ENCODE data around the gene HSF2BP. TPM values are rescaled to one million over a fixed set of nuclear protein-coding genes. Genes with fewer than 3 reads are reported as not detected.
"Not testable (repeated sequence)": the region's sequence is repeated elsewhere in the genome, so short reads cannot be mapped to it uniquely, and the experiment has no call there.

Gene HSF2BP
- total RNA-seq, 1 experiment from 2014 or later, result 1.5 TPM

DNA sequence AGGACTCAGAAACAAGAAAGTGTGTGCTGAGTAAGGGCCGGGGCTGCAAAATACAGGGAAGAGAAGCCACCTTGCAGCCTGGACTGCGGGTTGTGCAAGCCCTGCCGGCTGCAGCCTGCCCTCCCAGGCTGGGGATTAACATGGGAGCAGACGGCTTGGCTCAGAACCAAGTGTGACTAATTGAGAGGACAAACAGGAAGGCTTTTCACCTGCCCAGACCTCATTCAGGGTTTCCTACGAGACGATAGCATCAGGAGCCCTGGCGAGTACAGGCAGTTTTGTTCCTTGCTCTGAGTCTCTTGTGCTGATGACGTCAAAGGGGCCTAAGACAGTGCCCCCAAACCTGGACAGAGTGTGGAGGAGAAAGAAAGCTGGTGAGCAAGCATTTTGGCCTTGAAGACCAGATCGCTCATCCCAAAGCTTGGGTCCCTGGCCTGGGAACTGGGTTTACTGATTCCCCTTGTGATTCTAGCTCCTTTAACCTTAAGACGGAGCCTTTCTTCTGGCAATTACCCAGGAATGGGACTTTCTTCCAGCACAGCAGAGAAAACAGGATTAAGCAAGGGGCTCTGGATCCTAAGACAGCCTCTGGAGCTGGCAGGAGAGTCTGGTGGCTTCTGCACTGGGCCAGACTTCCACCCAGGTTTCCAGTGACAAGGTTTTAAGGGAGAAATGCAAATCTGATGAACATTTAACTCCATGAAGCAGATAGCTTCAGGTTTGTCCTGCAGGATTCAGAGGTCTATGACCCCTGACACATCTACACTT lies 142.2 kb downstream of the HSF2BP start:
- H3K27me3 Mint-ChIP-seq (ENCODE audit: unreplicated experiment); H3K27ac Mint-ChIP-seq (ENCODE audit: unreplicated experiment); CTCF ChIA-PET; intact Hi-C loops (cut with micrococcal nuclease; ENCODE audit: unreplicated experiment); DNase-seq; H3K4me1 Mint-ChIP-seq (ENCODE audit: low read depth, unreplicated experiment); H3K9me3 Mint-ChIP-seq (ENCODE audit: low read depth, unreplicated experiment); H3K4me3 Mint-ChIP-seq (ENCODE audit: low read depth, unreplicated experiment); H3K36me3 Mint-ChIP-seq (ENCODE audit: insufficient read depth, unreplicated experiment); BruUV-seq (replicated peaks): not testable (repeated sequence)

DNA sequence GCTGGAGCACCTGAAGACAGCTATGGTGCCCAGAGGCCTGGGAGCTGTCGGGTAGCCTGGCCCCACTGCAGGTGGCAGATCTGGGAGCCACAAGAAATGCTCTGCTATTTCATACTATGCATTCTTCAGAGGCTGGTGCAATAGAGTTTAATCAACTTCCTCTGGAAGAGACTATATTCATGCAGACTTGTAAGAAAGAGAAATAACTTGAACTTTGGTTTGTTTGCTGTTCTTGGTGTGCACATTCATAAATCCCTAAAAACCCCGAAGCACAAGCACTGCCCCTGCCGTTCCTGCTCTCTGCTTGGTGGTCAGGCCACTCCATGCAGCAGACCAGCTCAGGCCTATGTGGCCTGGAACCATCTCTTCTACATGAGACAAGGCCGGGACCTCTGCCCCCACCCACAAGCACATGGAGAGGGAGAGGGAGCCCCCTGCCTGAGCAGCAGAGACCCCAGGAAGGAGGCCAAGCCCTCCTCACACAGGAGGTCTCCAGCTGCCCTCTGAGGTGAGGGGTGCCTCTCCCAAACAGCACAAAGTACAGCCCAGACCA lies 142.9 kb downstream of the HSF2BP start:
- BruUV-seq (replicated peaks); H3K4me1 Mint-ChIP-seq (ENCODE audit: low read depth, unreplicated experiment); CTCF ChIA-PET; H3K4me3 Mint-ChIP-seq (ENCODE audit: low read depth, unreplicated experiment); intact Hi-C loops (cut with micrococcal nuclease; ENCODE audit: unreplicated experiment); H3K27ac Mint-ChIP-seq (ENCODE audit: unreplicated experiment); H3K9me3 Mint-ChIP-seq (ENCODE audit: low read depth, unreplicated experiment); H3K36me3 Mint-ChIP-seq (ENCODE audit: insufficient read depth, unreplicated experiment); DNase-seq; H3K27me3 Mint-ChIP-seq (ENCODE audit: unreplicated experiment): not testable (repeated sequence)

DNA sequence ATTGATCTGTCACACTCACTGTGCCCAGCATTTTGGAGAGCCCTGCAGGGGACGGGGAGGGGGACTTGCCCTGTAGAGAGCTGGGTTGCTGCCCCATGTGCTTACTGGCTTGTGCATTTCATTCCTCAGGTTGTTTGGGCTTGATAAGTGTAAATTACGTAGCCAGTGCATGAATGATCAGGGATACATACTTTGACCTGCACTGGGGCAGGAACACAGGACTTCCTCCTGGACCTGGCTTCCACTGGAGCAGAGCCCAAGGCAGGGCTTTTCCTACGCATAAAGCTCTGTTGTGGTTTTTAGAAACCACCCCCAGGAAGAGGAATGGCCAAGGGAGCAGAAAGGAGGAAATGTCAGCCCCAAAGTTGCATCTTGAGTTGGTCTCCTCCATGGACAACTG lies 144.5 kb downstream of the HSF2BP start:
- DNase-seq; intact Hi-C loops (cut with micrococcal nuclease; ENCODE audit: unreplicated experiment); H3K27ac Mint-ChIP-seq (ENCODE audit: unreplicated experiment); BruUV-seq (replicated peaks); H3K4me3 Mint-ChIP-seq (ENCODE audit: low read depth, unreplicated experiment); H3K36me3 Mint-ChIP-seq (ENCODE audit: insufficient read depth, unreplicated experiment); H3K4me1 Mint-ChIP-seq (ENCODE audit: low read depth, unreplicated experiment); CTCF ChIA-PET; H3K27me3 Mint-ChIP-seq (ENCODE audit: unreplicated experiment); H3K9me3 Mint-ChIP-seq (ENCODE audit: low read depth, unreplicated experiment): not testable (repeated sequence)

DNA sequence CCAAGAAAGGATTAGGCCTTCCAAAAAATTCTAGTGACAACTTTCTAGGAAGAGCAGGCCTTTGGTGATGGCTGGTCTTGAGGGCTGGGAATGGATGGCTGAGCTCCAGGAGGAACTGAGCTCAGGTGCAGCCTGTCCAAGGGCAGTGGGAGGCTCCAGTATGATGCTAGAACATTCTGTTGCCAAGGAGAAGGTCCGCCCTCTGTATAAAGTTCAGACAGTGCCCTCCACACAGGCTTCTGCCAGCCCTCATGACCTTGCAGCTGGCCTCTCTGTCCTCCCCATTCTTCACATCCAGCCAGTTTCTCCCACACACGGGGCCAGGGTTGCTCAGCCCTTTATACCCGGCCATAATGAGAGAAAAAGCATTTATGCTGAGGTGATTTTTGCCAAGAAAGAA lies 146.3 kb downstream of the HSF2BP start:
- CTCF ChIA-PET; H3K36me3 Mint-ChIP-seq (ENCODE audit: insufficient read depth, unreplicated experiment); H3K27me3 Mint-ChIP-seq (ENCODE audit: unreplicated experiment); intact Hi-C loops (cut with micrococcal nuclease; ENCODE audit: unreplicated experiment); H3K4me1 Mint-ChIP-seq (ENCODE audit: low read depth, unreplicated experiment); H3K9me3 Mint-ChIP-seq (ENCODE audit: low read depth, unreplicated experiment); H3K27ac Mint-ChIP-seq (ENCODE audit: unreplicated experiment); H3K4me3 Mint-ChIP-seq (ENCODE audit: low read depth, unreplicated experiment); DNase-seq; BruUV-seq (replicated peaks): not testable (repeated sequence)

DNA sequence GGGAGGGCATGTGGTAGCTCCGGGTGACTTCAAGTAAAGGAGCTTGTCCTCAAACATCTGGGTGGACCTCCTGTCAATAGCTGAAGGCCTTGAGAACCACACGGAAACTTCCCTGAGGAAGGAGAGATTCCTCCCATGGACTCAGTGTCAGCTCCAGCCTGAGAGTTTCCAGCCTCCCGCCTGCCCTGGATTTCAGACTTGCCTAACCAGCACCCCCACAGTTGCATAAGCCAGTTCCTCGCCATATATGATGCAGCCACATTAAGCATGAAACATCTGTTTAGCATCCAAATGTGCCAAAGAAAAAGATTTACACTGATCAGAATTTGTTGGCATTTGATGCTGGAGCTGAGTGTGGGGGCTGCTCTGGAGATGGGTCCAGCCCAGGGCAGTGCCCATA lies 148.1 kb downstream of the HSF2BP start:
- BruUV-seq (replicated peaks); H3K4me3 Mint-ChIP-seq (ENCODE audit: low read depth, unreplicated experiment); DNase-seq; H3K27ac Mint-ChIP-seq (ENCODE audit: unreplicated experiment); intact Hi-C loops (cut with micrococcal nuclease; ENCODE audit: unreplicated experiment); H3K27me3 Mint-ChIP-seq (ENCODE audit: unreplicated experiment); H3K4me1 Mint-ChIP-seq (ENCODE audit: low read depth, unreplicated experiment); CTCF ChIA-PET; H3K36me3 Mint-ChIP-seq (ENCODE audit: insufficient read depth, unreplicated experiment); H3K9me3 Mint-ChIP-seq (ENCODE audit: low read depth, unreplicated experiment): not testable (repeated sequence)

DNA sequence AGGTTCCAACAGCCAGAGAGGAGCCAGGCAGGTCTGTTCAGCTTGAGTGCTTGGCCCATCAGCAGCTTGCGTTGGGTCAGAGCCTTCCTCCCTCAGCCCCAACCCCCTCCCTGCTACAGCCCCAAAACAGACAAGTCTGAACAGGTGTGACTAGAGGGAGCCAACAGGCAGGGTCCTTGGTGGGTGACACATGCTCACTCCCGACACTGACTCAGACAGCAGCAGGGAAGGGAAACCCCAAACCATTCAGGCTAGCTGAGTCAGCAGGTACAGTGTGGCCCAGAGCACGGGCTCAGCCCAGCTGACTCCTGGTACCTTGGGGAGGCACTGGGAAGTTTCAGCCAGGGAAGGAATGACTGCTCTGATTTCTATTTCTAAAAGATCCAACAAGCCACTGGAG lies 148.6 kb downstream of the HSF2BP start:
- H3K9me3 Mint-ChIP-seq (ENCODE audit: low read depth, unreplicated experiment); H3K27ac Mint-ChIP-seq (ENCODE audit: unreplicated experiment); intact Hi-C loops (cut with micrococcal nuclease; ENCODE audit: unreplicated experiment); H3K4me1 Mint-ChIP-seq (ENCODE audit: low read depth, unreplicated experiment); BruUV-seq (replicated peaks); H3K4me3 Mint-ChIP-seq (ENCODE audit: low read depth, unreplicated experiment); H3K36me3 Mint-ChIP-seq (ENCODE audit: insufficient read depth, unreplicated experiment); CTCF ChIA-PET; H3K27me3 Mint-ChIP-seq (ENCODE audit: unreplicated experiment); DNase-seq: not testable (repeated sequence)

DNA sequence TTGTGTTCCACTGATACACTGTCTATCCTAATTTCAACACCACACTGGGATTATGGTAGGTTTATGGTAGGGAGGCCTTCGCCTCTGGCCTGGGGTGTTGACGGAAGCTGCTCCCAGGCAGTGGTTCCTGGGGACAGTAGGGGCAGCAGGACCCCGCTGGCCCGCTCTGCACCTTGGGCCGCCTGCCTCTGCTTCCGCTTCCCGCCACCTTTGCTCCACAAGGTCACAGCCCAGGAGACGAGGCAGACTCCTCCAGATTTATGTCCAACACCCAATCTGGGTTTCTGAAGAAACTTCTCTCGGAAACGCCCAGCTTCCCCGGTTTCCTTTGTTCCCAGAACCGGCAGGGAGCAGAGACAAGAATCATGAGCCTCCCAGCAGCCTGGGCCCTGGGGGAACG lies 155.4 kb downstream of the HSF2BP start:
- intact Hi-C loops (cut with micrococcal nuclease; ENCODE audit: unreplicated experiment); H3K27ac Mint-ChIP-seq (ENCODE audit: unreplicated experiment); H3K4me3 Mint-ChIP-seq (ENCODE audit: low read depth, unreplicated experiment); CTCF ChIA-PET; DNase-seq; BruUV-seq (replicated peaks); H3K36me3 Mint-ChIP-seq (ENCODE audit: insufficient read depth, unreplicated experiment); H3K9me3 Mint-ChIP-seq (ENCODE audit: low read depth, unreplicated experiment); H3K27me3 Mint-ChIP-seq (ENCODE audit: unreplicated experiment); H3K4me1 Mint-ChIP-seq (ENCODE audit: low read depth, unreplicated experiment): not testable (repeated sequence)

DNA sequence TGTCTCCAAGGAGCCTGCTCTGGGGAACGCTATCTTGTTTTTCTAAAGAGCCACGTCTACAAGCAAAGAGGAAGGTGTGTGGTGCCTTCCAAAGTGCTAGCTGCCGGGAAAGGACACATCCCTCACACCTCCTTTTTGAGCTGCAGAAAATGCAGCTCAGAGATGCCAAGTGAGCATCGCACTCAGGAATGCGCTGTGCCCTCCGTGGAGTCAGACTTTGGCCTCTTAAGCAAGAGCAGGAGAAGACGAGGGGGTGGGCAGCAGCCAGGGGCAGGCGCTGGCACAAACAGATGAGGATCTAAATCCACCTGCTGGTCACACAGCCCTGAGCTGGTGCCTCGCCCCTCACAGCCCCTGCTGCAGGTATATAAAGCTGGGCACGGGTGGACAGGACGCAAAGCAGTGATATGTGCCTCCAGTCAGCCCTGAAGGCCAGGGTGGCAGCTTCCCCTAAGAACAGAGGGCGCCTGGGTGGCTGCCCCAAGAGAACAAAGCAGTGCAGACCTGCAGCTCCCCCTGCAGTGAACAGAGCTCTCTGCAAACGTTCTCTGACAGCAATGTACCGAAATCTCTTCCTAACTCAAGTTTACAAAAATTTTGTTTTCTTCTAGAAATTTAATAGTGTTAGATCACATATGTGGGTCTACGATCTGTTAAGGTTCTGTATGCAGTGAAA lies 156.1 kb downstream of the HSF2BP start:
- H3K36me3 Mint-ChIP-seq (ENCODE audit: insufficient read depth, unreplicated experiment); H3K4me1 Mint-ChIP-seq (ENCODE audit: low read depth, unreplicated experiment); DNase-seq; CTCF ChIA-PET; H3K27ac Mint-ChIP-seq (ENCODE audit: unreplicated experiment); H3K4me3 Mint-ChIP-seq (ENCODE audit: low read depth, unreplicated experiment); intact Hi-C loops (cut with micrococcal nuclease; ENCODE audit: unreplicated experiment); H3K27me3 Mint-ChIP-seq (ENCODE audit: unreplicated experiment); H3K9me3 Mint-ChIP-seq (ENCODE audit: low read depth, unreplicated experiment); BruUV-seq (replicated peaks): not testable (repeated sequence)

DNA sequence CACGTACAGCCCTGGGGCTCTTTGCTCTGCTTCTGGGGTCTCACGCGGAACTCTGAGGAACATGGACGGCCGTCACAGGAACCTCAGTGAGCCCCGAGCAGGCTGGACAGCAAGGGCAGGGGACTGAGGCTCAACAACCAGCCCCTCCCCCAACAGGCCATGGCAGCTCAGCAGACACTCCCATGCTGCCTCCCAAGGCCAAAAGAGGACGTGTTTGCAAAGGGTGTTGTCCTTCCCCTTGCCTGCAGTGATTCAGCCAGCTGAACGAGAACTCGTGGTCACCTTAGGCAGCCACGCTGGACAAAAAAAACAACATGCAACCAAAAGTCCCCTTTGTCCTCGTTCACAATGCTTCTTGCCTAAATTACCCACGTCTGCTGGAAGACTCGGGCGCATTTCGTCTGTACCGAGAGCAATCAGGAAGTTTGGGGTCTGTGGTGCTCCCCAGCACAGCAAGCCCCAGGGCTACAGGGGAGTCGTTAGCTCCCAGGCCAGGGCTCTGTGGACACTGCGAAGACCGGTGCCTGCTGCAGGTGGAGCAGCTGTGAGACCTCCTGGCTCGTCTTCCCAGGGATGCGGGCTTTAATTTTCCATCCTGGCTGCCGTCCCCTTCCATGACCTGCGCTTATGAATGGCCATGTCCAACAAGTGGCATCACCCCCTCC lies 156.7 kb downstream of the HSF2BP start:
- DNase-seq; H3K4me1 Mint-ChIP-seq (ENCODE audit: low read depth, unreplicated experiment); H3K27ac Mint-ChIP-seq (ENCODE audit: unreplicated experiment); H3K27me3 Mint-ChIP-seq (ENCODE audit: unreplicated experiment); H3K4me3 Mint-ChIP-seq (ENCODE audit: low read depth, unreplicated experiment); CTCF ChIA-PET; H3K9me3 Mint-ChIP-seq (ENCODE audit: low read depth, unreplicated experiment); H3K36me3 Mint-ChIP-seq (ENCODE audit: insufficient read depth, unreplicated experiment); intact Hi-C loops (cut with micrococcal nuclease; ENCODE audit: unreplicated experiment): not testable (repeated sequence)
- BruUV-seq (replicated peaks), result TSS peak; percentile 92

DNA sequence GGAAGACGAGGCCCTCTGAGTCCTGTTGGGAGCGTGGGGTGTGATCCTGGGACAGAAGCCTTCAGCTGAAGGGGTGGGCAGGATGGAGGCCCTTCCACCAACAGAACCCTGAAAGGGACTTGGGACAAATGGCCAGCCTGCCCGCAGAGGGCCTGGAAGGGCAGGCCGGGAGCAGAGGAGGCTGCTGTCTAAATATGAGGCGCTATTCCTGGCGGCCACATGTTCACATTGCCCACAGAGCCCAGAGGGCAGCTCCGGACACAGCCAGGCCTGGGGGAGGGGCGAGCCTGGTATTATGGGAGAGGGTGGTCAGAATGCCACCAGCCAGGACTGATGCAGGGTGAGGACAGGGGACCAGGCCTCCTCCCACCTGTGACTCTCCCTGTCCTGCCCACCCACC lies 160.4 kb downstream of the HSF2BP start:
- BruUV-seq (replicated peaks); DNase-seq; H3K27me3 Mint-ChIP-seq (ENCODE audit: unreplicated experiment); H3K9me3 Mint-ChIP-seq (ENCODE audit: low read depth, unreplicated experiment); H3K36me3 Mint-ChIP-seq (ENCODE audit: insufficient read depth, unreplicated experiment); intact Hi-C loops (cut with micrococcal nuclease; ENCODE audit: unreplicated experiment); H3K4me1 Mint-ChIP-seq (ENCODE audit: low read depth, unreplicated experiment); CTCF ChIA-PET; H3K27ac Mint-ChIP-seq (ENCODE audit: unreplicated experiment); H3K4me3 Mint-ChIP-seq (ENCODE audit: low read depth, unreplicated experiment): not testable (repeated sequence)

Measured in Calu3 (cell line).